Mesenchymal stem cell (in vitro differentiated cells and primary cell): ENCODE data around the gene ENGASE.

Experiments
- DNase-seq: peaks from one replicate; pipeline ENCODE4 v3.0.0-alpha.2; 2013
- H2AFZ ChIP-seq: one replicate; pipeline ENCODE4 v1.6.1; 2013; ENCODE audit warnings: low read depth, mild to moderate bottlenecking, control low read depth, inconsistent platforms, low read length, moderate library complexity
- H2AK5ac ChIP-seq: 2 replicates; pipeline ENCODE4 v1.6.1; 2013; ENCODE audit warnings: low read length, moderate library complexity, mild to moderate bottlenecking, inconsistent platforms; ENCODE audit not compliant: severe bottlenecking
- H2BK120ac ChIP-seq: one replicate; pipeline ENCODE4 v1.6.1; 2013; ENCODE audit warnings: low read depth, mild to moderate bottlenecking, inconsistent platforms, low read length, moderate library complexity
- H2BK12ac ChIP-seq, 2 experiments: one replicate each; pipeline ENCODE4 v1.6.1; 2013; ENCODE audit warnings: inconsistent platforms in 2 of 2, low read length in 2 of 2, mild to moderate bottlenecking in 2 of 2, moderate library complexity in 2 of 2, control low read depth in 1 of 2
- H2BK15ac ChIP-seq: one replicate; pipeline ENCODE4 v1.6.1; 2013; ENCODE audit warnings: mild to moderate bottlenecking, low read depth, inconsistent platforms; ENCODE audit not compliant: poor library complexity, severe bottlenecking
- H2BK5ac ChIP-seq: 2 replicates; pipeline ENCODE4 v1.6.1; 2013; ENCODE audit warnings: low read depth, mild to moderate bottlenecking, low read length, control low read depth, inconsistent platforms; ENCODE audit not compliant: poor library complexity, severe bottlenecking
- H3K14ac ChIP-seq, 2 experiments: one replicate each; pipeline ENCODE4 v1.6.1; 2013; ENCODE audit warnings: inconsistent platforms in 2 of 2, low read length in 2 of 2, control low read depth in 1 of 2, mild to moderate bottlenecking in 1 of 2, moderate library complexity in 1 of 2
- H3K18ac ChIP-seq, 2 experiments: one replicate each; pipeline ENCODE4 v1.6.1; 2013; ENCODE audit warnings: inconsistent platforms in 2 of 2, low read length in 2 of 2, control low read depth in 1 of 2, low read depth in 1 of 2, mild to moderate bottlenecking in 1 of 2
- H3K23ac ChIP-seq, 2 experiments: one replicate each; pipeline ENCODE4 v1.6.1; 2013; ENCODE audit warnings: inconsistent platforms in 2 of 2, low read length in 2 of 2, mild to moderate bottlenecking in 2 of 2, moderate library complexity in 2 of 2, control low read depth in 1 of 2
- H3K27ac ChIP-seq: 2 replicates; pipeline ENCODE4 v1.5.1; 2013; ENCODE audit warnings: mild to moderate bottlenecking, moderate library complexity, low read length, control low read depth, inconsistent platforms; ENCODE audit not compliant: poor library complexity, severe bottlenecking
- H3K27me3 ChIP-seq, 2 experiments: 2 replicates each; pipeline versions ENCODE4 v1.6.1 to v1.7.0; 2013; ENCODE audit warnings: low read length in 2 of 2, mild to moderate bottlenecking in 2 of 2, moderate library complexity in 2 of 2, control low read depth in 1 of 2, inconsistent platforms in 1 of 2; ENCODE audit not compliant: control insufficient read depth in 1 of 2, insufficient read depth in 1 of 2
- H3K36me3 ChIP-seq, 2 experiments: 2 replicates each; pipeline versions ENCODE4 v1.6.1 to v1.7.0; 2013; ENCODE audit warnings: low read length in 2 of 2, control low read depth in 1 of 2, inconsistent platforms in 1 of 2, low read depth in 1 of 2, mild to moderate bottlenecking in 1 of 2; ENCODE audit not compliant: insufficient read depth in 2 of 2, control insufficient read depth in 1 of 2
- H3K4ac ChIP-seq, 2 experiments: one replicate each; pipeline ENCODE4 v1.6.1; 2013; ENCODE audit warnings: inconsistent platforms in 2 of 2, low read length in 2 of 2, mild to moderate bottlenecking in 2 of 2, moderate library complexity in 2 of 2, control low read depth in 1 of 2, low read depth in 1 of 2
- H3K4me1 ChIP-seq: 2 replicates; pipeline ENCODE4 v1.6.1; 2013; ENCODE audit warnings: low read depth, low read length, control low read depth; ENCODE audit not compliant: control insufficient read depth, insufficient read depth
- H3K4me2 ChIP-seq: 2 replicates; pipeline ENCODE4 v1.6.1; 2013; ENCODE audit warnings: low read length, mild to moderate bottlenecking, inconsistent platforms; ENCODE audit not compliant: poor library complexity, severe bottlenecking
- H3K4me3 ChIP-seq, 2 experiments: 2 replicates each; pipeline versions ENCODE4 v1.5.1 to v1.7.0; 2013; ENCODE audit warnings: low read length in 2 of 2, mild to moderate bottlenecking in 2 of 2, control low read depth in 1 of 2, low read depth in 1 of 2; ENCODE audit not compliant: insufficient read depth in 1 of 2
- H3K79me1 ChIP-seq: replicated peaks from 2 replicates; pipeline ENCODE4 v1.6.1; 2013; ENCODE audit warnings: mild to moderate bottlenecking, control low read depth, low read length, inconsistent platforms; ENCODE audit not compliant: poor library complexity, severe bottlenecking
- H3K9ac ChIP-seq: 2 replicates; pipeline ENCODE4 v1.7.0; 2013; ENCODE audit warnings: mild to moderate bottlenecking, low read length, moderate library complexity
- H3K9me3 ChIP-seq: 2 replicates; pipeline ENCODE4 v1.7.0; 2013; ENCODE audit warnings: mild to moderate bottlenecking, low read length; ENCODE audit not compliant: control insufficient read depth
- H4K8ac ChIP-seq: one replicate; pipeline ENCODE4 v1.6.1; 2013; ENCODE audit warnings: inconsistent platforms, mild to moderate bottlenecking, low read length, moderate library complexity
- H4K91ac ChIP-seq: one replicate; pipeline ENCODE4 v1.6.1; 2013; ENCODE audit warnings: mild to moderate bottlenecking, low read length, inconsistent platforms
- WGBS: methylation state at CpG from one replicate; pipeline ENCODE4 v1.1.7; 2013; ENCODE audit warnings: mixed read lengths; 5-methylcytosine and 5-hydroxymethylcytosine counted together

Gene ENGASE

DNA sequence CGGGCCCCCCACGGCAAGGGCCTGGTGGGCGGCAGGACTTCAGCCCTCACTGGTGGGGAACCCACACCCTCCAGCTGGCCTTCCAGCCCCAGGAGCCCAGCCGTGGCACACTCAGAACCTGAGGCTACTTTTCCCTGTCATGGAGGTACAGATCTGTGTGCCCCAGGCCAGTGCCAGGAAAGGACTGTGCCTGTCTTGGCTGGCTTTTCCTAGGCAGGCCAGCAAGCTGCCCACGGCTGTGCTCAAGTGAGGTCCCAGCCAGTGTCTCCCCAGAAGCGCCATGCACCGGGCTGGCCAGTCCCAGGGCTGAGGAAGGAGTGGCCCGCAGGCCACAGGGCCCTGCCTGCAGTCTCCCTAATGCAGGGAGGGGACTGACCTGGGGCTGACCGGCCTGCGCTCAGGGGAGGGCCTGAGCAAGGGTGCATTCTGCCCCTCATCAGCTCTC, 16.6 kb downstream of the ENGASE start:
- Histone ChIP-seq H2AK5ac (no peak overlapping the region), H3K36me3 (peaks cover 5 to 24% of the 10 kb centered on the region in 2 experiments), H3K79me1 (no peaks in the 10 kb centered on the region), H2BK5ac (no peak overlapping the region), H3K9ac (no peak overlapping the region), H4K91ac (peak overlapping the region; percentile 20), H3K27me3 (peaks cover 4 to 49% of the 10 kb centered on the region in 2 experiments), H3K14ac (no peak overlapping the region), H2AFZ (no peak overlapping the region), H3K4me3 (no peak overlapping the region), H2BK12ac (no peak overlapping the region), H3K27ac (no peak overlapping the region), H3K9me3 (no peaks in the 10 kb centered on the region), H3K18ac (no peak overlapping the region), H3K4me2 (no peak overlapping the region), H3K23ac (no peak overlapping the region), H2BK120ac (no peak overlapping the region), H3K4me1 (no peaks in the 10 kb centered on the region), H2BK15ac (no peak overlapping the region), H4K8ac (no peak overlapping the region), H3K4ac (no peak overlapping the region)
- 91% methylated on average over 10 of the region's 10 CpGs for WGBS
- DNase-seq: no peak

DNA sequence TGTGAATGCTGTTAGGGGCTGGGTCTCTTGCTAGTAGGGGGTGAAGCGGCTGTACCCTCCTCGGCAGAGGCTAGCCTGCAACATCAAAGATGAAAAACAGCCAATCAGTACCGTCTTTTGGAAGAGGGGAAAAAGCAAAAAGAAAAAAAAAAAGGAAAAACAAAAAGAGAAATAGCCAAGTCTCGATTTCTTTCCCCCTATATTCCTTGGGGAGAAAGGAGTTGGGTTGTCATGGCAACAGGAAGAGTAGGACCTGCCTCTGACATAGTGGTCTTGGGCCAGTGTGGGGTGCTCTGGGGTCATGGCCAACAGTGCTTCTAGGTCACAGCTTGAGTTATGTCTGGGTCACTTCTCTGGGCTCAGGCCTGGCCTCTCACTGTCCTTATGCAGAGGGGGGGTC, 17.9 kb downstream of the ENGASE start:
- 50% methylated on average over 1 of the region's 4 CpGs for WGBS
- Histone ChIP-seq H3K4ac (no peak overlapping the region), H3K4me1 (no peaks in the 10 kb centered on the region), H3K14ac (no peak overlapping the region), H2BK5ac (no peak overlapping the region), H3K23ac (no peak overlapping the region), H3K4me2 (no peak overlapping the region), H2AFZ (no peak overlapping the region), H3K4me3 (no peak overlapping the region), H4K91ac (no peak overlapping the region), H3K27ac (no peak overlapping the region), H2BK12ac (no peak overlapping the region), H2BK15ac (no peak overlapping the region), H3K27me3 (peaks cover 11 to 57% of the 10 kb centered on the region in 2 experiments), H2AK5ac (no peak overlapping the region), H4K8ac (peak overlapping the region; percentile 45), H3K79me1 (no peaks in the 10 kb centered on the region), H3K9ac (no peak overlapping the region), H2BK120ac (no peak overlapping the region), H3K9me3 (no peaks in the 10 kb centered on the region), H3K18ac (no peak overlapping the region), H3K36me3 (peaks cover 0 to 12% of the 10 kb centered on the region in 2 experiments)
- no peak for DNase-seq

DNA sequence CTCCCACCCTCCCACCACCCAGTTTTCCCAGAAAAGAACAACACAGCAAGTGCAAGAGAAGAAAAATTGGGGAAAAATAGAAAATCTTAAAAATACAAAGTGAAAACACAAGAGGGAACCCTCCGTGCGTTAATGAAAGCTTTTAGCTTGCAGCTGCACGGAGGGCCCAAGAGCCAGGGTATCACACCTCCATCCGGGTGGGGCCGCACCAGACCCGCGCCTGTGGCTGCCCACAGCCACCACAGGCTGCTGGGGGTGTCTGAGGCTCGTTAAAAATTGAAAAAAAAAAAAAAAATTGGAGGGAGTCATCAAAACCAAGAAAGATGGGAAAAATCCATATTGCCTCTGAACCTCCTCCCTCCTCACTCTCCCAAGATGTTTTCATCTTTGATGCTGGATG, 18.6 kb downstream of the ENGASE start:
- H4K91ac ChIP-seq: no peak overlapping the region

DNA sequence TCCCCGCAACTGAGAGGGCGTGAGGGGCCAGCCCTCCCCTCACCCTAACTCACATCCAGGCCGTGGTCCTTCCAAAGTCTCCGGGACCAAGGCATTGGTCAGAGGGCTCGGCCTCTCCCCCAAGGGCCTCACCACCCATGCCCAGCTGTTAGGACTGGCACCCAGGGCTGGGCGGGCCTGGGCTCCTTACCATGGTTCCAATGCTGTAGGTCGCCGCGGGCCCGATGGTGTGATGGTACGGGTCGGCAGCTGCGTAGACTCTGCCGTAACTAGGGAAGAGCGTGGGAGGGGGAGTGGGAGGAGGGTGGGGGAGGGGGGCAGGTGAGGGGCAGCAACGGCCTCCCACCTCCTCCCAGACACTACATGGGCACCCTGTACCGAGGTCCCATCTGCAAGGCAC, 19.6 kb downstream of the ENGASE start:
- 95% methylated on average over 9 of the region's 17 CpGs for WGBS
- Histone ChIP-seq H2BK5ac (no peak overlapping the region), H3K18ac (no peak overlapping the region), H3K36me3 (peaks cover 0 to under 1% of the 10 kb centered on the region in 2 experiments), H4K8ac (no peak overlapping the region), H2AK5ac (no peak overlapping the region), H3K9ac (no peak overlapping the region), H3K4me2 (no peak overlapping the region), H3K27me3 (peaks cover 24 to 74% of the 10 kb centered on the region in 2 experiments), H3K79me1 (no peaks in the 10 kb centered on the region), H3K27ac (no peak overlapping the region), H3K4me3 (no peak overlapping the region), H3K14ac (no peak overlapping the region), H2BK12ac (no peak overlapping the region), H3K4ac (no peak overlapping the region), H3K23ac (no peak overlapping the region), H3K9me3 (no peaks in the 10 kb centered on the region), H3K4me1 (no peaks in the 10 kb centered on the region), H2BK120ac (no peak overlapping the region), H2AFZ (no peak overlapping the region), H2BK15ac (no peak overlapping the region), H4K91ac (no peak overlapping the region)
- no peak for DNase-seq

More for the DNA sequence above, 18.6 kb downstream of the ENGASE start:
- H3K27me3 ChIP-seq: peaks cover 18 to 64% of the 10 kb centered on the region in 2 experiments
- H3K18ac ChIP-seq: no peak overlapping the region
- no peak overlapping the region for H3K4me3 ChIP-seq
- no peak overlapping the region for H2BK15ac ChIP-seq
- no peak for DNase-seq
- H2AK5ac ChIP-seq: no peak overlapping the region
- no peak overlapping the region for H2BK12ac ChIP-seq
- H3K23ac ChIP-seq: no peak overlapping the region
- no peak overlapping the region for H2AFZ ChIP-seq
- H2BK120ac ChIP-seq: no peak overlapping the region
- no peaks in the 10 kb centered on the region for H3K9me3 ChIP-seq
- H3K4ac ChIP-seq: no peak overlapping the region
- WGBS: 90% methylated on average over 7 of the region's 8 CpGs
- no peak overlapping the region for H3K9ac ChIP-seq
- H3K4me1 ChIP-seq: no peaks in the 10 kb centered on the region
- no peaks in the 10 kb centered on the region for H3K79me1 ChIP-seq
- H3K36me3 ChIP-seq: peaks cover 0 to 11% of the 10 kb centered on the region in 2 experiments
- H2BK5ac ChIP-seq: no peak overlapping the region
- H3K14ac ChIP-seq: no peak overlapping the region
- no peak overlapping the region for H3K4me2 ChIP-seq
- no peak overlapping the region for H4K8ac ChIP-seq
- no peak overlapping the region for H3K27ac ChIP-seq
